ENCODE data around the gene TBC1D5.

DNA sequence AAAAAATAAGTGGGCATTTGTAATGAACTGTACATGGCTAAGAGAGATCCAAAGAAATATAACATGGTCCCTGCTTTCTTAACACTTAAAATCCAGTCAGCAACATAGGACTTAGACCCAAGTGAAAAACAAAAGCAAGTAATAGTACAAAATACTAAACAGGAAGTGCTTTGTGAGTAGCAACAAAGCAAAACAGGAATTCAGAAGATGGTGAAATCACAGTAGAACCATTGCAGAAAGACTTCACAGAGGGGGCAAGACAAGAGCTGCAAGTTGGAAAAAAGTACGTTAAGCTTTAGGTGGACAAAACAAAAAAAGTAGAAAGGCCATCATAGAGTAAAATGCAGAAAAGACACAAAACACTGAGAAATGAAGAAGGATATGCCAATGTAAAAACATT is 116.0 kb downstream of the TBC1D5 start:
- no peak for TF ChIP-seq POLR2A (IDR thresholded peaks at IDR 0.05; ENCODE audit: borderline replicate concordance, extremely low read depth, insufficient read depth, insufficient read length)
- TF ChIP-seq, protein P1, sequence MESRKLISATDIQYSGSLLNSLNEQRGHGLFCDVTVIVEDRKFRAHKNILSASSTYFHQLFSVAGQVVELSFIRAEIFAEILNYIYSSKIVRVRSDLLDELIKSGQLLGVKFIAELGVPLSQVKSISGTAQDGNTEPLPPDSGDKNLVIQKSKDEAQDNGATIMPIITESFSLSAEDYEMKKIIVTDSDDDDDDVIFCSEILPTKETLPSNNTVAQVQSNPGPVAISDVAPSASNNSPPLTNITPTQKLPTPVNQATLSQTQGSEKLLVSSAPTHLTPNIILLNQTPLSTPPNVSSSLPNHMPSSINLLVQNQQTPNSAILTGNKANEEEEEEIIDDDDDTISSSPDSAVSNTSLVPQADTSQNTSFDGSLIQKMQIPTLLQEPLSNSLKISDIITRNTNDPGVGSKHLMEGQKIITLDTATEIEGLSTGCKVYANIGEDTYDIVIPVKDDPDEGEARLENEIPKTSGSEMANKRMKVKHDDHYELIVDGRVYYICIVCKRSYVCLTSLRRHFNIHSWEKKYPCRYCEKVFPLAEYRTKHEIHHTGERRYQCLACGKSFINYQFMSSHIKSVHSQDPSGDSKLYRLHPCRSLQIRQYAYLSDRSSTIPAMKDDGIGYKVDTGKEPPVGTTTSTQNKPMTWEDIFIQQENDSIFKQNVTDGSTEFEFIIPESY (IDR thresholded peaks at IDR 0.05; ENCODE audit: extremely low read depth, insufficient replicate concordance, low read length) = no peak
- no peak for TF ChIP-seq ZFX (IDR thresholded peaks at IDR 0.05)
- TF ChIP-seq, protein P2, sequence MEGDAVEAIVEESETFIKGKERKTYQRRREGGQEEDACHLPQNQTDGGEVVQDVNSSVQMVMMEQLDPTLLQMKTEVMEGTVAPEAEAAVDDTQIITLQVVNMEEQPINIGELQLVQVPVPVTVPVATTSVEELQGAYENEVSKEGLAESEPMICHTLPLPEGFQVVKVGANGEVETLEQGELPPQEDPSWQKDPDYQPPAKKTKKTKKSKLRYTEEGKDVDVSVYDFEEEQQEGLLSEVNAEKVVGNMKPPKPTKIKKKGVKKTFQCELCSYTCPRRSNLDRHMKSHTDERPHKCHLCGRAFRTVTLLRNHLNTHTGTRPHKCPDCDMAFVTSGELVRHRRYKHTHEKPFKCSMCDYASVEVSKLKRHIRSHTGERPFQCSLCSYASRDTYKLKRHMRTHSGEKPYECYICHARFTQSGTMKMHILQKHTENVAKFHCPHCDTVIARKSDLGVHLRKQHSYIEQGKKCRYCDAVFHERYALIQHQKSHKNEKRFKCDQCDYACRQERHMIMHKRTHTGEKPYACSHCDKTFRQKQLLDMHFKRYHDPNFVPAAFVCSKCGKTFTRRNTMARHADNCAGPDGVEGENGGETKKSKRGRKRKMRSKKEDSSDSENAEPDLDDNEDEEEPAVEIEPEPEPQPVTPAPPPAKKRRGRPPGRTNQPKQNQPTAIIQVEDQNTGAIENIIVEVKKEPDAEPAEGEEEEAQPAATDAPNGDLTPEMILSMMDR (IDR thresholded peaks at IDR 0.05 in 2 of 3, conservative IDR thresholded peaks at IDR 0.05 in 1 of 3; ENCODE audit: borderline replicate concordance in 1 of 3, insufficient read depth in 1 of 3, low read depth in 2 of 3, low read length in 2 of 3) = no peak
- TF ChIP-seq YY1 (IDR thresholded peaks at IDR 0.05; ENCODE audit: extremely low read depth, insufficient replicate concordance, low read depth, low read length) = no peak
- no peak for TF ChIP-seq POLR2AphosphoS5 (IDR thresholded peaks at IDR 0.05; ENCODE audit: low read depth, low read length)
- TF ChIP-seq, protein P3, sequence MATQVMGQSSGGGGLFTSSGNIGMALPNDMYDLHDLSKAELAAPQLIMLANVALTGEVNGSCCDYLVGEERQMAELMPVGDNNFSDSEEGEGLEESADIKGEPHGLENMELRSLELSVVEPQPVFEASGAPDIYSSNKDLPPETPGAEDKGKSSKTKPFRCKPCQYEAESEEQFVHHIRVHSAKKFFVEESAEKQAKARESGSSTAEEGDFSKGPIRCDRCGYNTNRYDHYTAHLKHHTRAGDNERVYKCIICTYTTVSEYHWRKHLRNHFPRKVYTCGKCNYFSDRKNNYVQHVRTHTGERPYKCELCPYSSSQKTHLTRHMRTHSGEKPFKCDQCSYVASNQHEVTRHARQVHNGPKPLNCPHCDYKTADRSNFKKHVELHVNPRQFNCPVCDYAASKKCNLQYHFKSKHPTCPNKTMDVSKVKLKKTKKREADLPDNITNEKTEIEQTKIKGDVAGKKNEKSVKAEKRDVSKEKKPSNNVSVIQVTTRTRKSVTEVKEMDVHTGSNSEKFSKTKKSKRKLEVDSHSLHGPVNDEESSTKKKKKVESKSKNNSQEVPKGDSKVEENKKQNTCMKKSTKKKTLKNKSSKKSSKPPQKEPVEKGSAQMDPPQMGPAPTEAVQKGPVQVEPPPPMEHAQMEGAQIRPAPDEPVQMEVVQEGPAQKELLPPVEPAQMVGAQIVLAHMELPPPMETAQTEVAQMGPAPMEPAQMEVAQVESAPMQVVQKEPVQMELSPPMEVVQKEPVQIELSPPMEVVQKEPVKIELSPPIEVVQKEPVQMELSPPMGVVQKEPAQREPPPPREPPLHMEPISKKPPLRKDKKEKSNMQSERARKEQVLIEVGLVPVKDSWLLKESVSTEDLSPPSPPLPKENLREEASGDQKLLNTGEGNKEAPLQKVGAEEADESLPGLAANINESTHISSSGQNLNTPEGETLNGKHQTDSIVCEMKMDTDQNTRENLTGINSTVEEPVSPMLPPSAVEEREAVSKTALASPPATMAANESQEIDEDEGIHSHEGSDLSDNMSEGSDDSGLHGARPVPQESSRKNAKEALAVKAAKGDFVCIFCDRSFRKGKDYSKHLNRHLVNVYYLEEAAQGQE (IDR thresholded peaks at IDR 0.05; ENCODE audit: low read depth) = no peak
- TF ChIP-seq EZH2 (IDR thresholded peaks at IDR 0.05) = no peak
- TF ChIP-seq SP1 (IDR thresholded peaks at IDR 0.05; ENCODE audit: low read depth) = no peak
- no peak for TF ChIP-seq RAD21 (IDR thresholded peaks at IDR 0.05; ENCODE audit: low read depth)
- no peak for TF ChIP-seq SIN3A (IDR thresholded peaks at IDR 0.05; ENCODE audit: low read depth)
- no peak for TF ChIP-seq ELF1 (IDR thresholded peaks at IDR 0.05; ENCODE audit: borderline replicate concordance, low read depth)
- no peak for TF ChIP-seq SRF (IDR thresholded peaks at IDR 0.05; ENCODE audit: low read depth)

All from HCT116 (cell line).